ENCODE data around the gene C2orf49. TPM values are rescaled to one million over a fixed set of nuclear protein-coding genes. Genes with fewer than 3 reads are reported as not detected.

C2orf49 gene
- total RNA-seq, 1 experiment from 2014 or later = 22.0 TPM

Other genes with a start within 250 kb of the C2orf49 start
- gene GPR45, start 95.8 kb upstream of the C2orf49 start, total RNA-seq (2014; rRNA removed; shearing (Covaris generic)) = not detected in 2 replicates
- gene TGFBRAP1, start 7.8 kb upstream of the C2orf49 start, total RNA-seq (2014; rRNA removed; shearing (Covaris generic)) = 13.6 and 22.0 TPM in 2 replicates
- 146 and 164 TPM in 2 replicates for gene FHL2, start 61.5 kb downstream of the C2orf49 start, total RNA-seq (2014; rRNA removed; shearing (Covaris generic))